ENCODE results near the gene UBL3.

The UBL3 gene

GRCh38 chr13:29753618-29754472, 96.6 kb downstream of the UBL3 start:
- FAIRE-seq, result no peak

- FAIRE-seq, result no peak
These were observed 98.2 kb downstream of the UBL3 start for GRCh38 chr13:29752175-29752574.

GRCh38 chr13:29750183-29750530, 100.3 kb downstream of the UBL3 start:
- FAIRE-seq, result no peak

- FAIRE-seq, result no peak
These were observed 100.8 kb downstream of the UBL3 start for GRCh38 chr13:29749401-29750182.

- FAIRE-seq, result no peak
These were observed 102.3 kb downstream of the UBL3 start for GRCh38 chr13:29748097-29748496.

GRCh38 chr13:29746148-29746677, 104.2 kb downstream of the UBL3 start:
- no peak for FAIRE-seq

- no peak for FAIRE-seq
These were observed 104.7 kb downstream of the UBL3 start for GRCh38 chr13:29745704-29746103.

GRCh38 chr13:29743201-29743786, 107.1 kb downstream of the UBL3 start:
- peak; percentile 70 for FAIRE-seq

GRCh38 chr13:29740961-29741360, 109.5 kb downstream of the UBL3 start:
- FAIRE-seq, result no peak

GRCh38 chr13:29737061-29737460, 113.4 kb downstream of the UBL3 start:
- FAIRE-seq, result no peak

- FAIRE-seq, result no peak
These were observed 117.2 kb downstream of the UBL3 start for GRCh38 chr13:29733147-29733611.

- no peak for FAIRE-seq
These were observed 120.2 kb downstream of the UBL3 start for GRCh38 chr13:29730253-29730652.

- no peak for FAIRE-seq
These were observed 128.0 kb downstream of the UBL3 start for GRCh38 chr13:29722415-29722814.

GRCh38 chr13:29721766-29722165, 128.7 kb downstream of the UBL3 start:
- FAIRE-seq, result no peak

- no peak for FAIRE-seq
These were observed 131.7 kb downstream of the UBL3 start for GRCh38 chr13:29718694-29719093.

- no peak for FAIRE-seq
These were observed 133.9 kb downstream of the UBL3 start for GRCh38 chr13:29716493-29716892.

Data from endometrium (tissue), 2 donors.